MM.1S (cell line): ENCODE data around the gene DCTN1.

ENCODE experiments used
- DNase-seq: peaks from one replicate; pipeline ENCODE4 v3.0.0-alpha.2; 2015
- H2AFZ ChIP-seq: fragments of 300-600 bp; sonication (generic); 2 replicates; pipeline ENCODE4 v1.6.0; 2016; ENCODE audit warnings: antibody characterized with exemption, low read length
- H3F3A ChIP-seq: fragments of 300-600 bp; sonication (generic); 2 replicates; pipeline ENCODE4 v1.6.1; 2016; ENCODE audit warnings: mild to moderate bottlenecking, antibody characterized with exemption, low read length, moderate library complexity, mixed read lengths; ENCODE audit not compliant: insufficient read depth
- H3K27ac ChIP-seq: fragments of 300-600 bp; sonication (generic); 2 replicates; pipeline ENCODE4 v1.5.1; 2016; ENCODE audit warnings: mild to moderate bottlenecking, low read length
- H3K27me3 ChIP-seq: fragments of 300-600 bp; sonication (generic); replicated peaks from 2 replicates; pipeline ENCODE4 v1.6.0; 2016; ENCODE audit warnings: low read length; ENCODE audit not compliant: insufficient read depth
- H3K36me3 ChIP-seq: fragments of 300-600 bp; sonication (generic); replicated peaks from 2 replicates; pipeline ENCODE4 v1.6.1; 2016; ENCODE audit warnings: mild to moderate bottlenecking, low read length, mixed read lengths; ENCODE audit not compliant: insufficient read depth
- H3K4me1 ChIP-seq: fragments of 300-600 bp; sonication (generic); 2 replicates; pipeline ENCODE4 v1.6.1; 2016; ENCODE audit warnings: low read length, mixed read lengths
- H3K4me2 ChIP-seq: fragments of 300-600 bp; sonication (generic); 2 replicates; pipeline ENCODE4 v1.6.0; 2016; ENCODE audit warnings: low read depth, low read length
- H3K4me3 ChIP-seq: fragments of 300-600 bp; sonication (generic); 2 replicates; pipeline ENCODE4 v1.5.1; 2016; ENCODE audit warnings: low read length, mixed read lengths
- H3K79me2 ChIP-seq: fragments of 300-600 bp; sonication (generic); 2 replicates; pipeline ENCODE4 v1.6.1; 2016; ENCODE audit warnings: mixed run types, low read length, mixed read lengths
- H3K9ac ChIP-seq: fragments of 300-600 bp; sonication (generic); 2 replicates; pipeline ENCODE4 v1.6.1; 2016; ENCODE audit warnings: low read length, mixed read lengths
- H3K9me2 ChIP-seq: fragments of 300-600 bp; sonication (generic); replicated peaks from 2 replicates; pipeline ENCODE4 v1.6.1; 2016; ENCODE audit warnings: mild to moderate bottlenecking, low read length, mixed read lengths; ENCODE audit not compliant: insufficient read depth
- H3K9me3 ChIP-seq: fragments of 300-600 bp; sonication (generic); replicated peaks from 2 replicates; pipeline ENCODE4 v1.6.1; 2016; ENCODE audit warnings: mild to moderate bottlenecking, low read length, mixed read lengths; ENCODE audit not compliant: insufficient read depth
- H4K20me1 ChIP-seq: fragments of 300-600 bp; sonication (generic); 2 replicates; pipeline ENCODE4 v1.6.1; 2016; ENCODE audit warnings: mild to moderate bottlenecking, low read length, moderate library complexity, mixed read lengths; ENCODE audit not compliant: insufficient read depth
- EZH2 ChIP-seq: fragments of 300-600 bp; sonication (generic); optimal IDR thresholded peaks from 2 replicates; pipeline ENCODE3; 2017; ENCODE audit warnings: low read depth, mild to moderate bottlenecking, antibody characterized with exemption, low read length, mixed read lengths
- EZH2phosphoT487 ChIP-seq: fragments of 300-600 bp; sonication (generic); IDR thresholded peaks from 2 replicates; pipeline ENCODE4 v1.6.1; 2018; ENCODE audit warnings: antibody characterized with exemption, low read length
- TF ChIP-seq, protein P1 (sequence below): fragments of 300-600 bp; sonication (generic); IDR thresholded peaks from 2 replicates; pipeline ENCODE4 v1.5.1; 2016; ENCODE audit warnings: antibody characterized with exemption, low read length, mixed read lengths

The DCTN1 gene

DNA sequence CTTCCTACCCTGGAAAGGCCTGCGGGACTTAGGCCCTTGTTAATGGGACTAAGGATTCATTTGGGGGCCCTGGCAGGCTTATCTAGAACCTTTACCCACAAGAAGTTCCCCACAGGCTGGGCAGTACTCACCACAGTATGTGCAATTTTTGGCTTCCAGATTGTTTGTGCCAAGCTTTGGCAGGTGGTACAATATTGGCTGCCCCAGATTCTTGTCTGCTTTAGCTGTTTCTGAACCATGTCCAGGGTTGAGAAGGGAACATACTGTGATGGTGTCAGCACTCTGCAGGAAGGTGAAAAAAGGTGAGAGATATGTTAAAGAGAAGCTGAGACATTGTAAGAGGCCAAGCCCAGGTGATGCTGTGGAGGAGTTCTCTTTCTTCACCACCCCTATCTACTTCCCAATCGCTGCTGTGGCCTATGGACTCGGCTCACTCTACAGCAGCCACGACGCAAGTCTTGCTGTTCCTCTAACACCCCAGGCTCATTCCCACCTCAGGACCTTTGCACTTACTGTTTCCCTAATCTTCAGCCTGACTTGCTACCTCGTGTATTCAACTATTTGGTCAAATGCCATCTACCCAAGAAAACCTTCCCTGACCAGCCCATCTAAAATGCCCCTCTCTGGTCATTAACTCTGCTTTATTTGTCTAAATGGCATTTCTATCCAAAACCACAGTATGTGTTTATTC, 46.1 kb downstream of the DCTN1 start:
- no peak overlapping the region for H3K4me2 ChIP-seq
- no peaks in the 10 kb centered on the region for H3K9me3 ChIP-seq
- H3K4me3 ChIP-seq: no peak overlapping the region
- no peaks in the 10 kb centered on the region for H3K79me2 ChIP-seq
- no peaks in the 10 kb centered on the region for H3K4me1 ChIP-seq
- no peak overlapping the region for H2AFZ ChIP-seq
- no peaks in the 10 kb centered on the region for H3F3A ChIP-seq
- no peak overlapping the region for H3K9ac ChIP-seq
- H3K27me3 ChIP-seq: no peaks in the 10 kb centered on the region
- TF ChIP-seq, protein P1, sequence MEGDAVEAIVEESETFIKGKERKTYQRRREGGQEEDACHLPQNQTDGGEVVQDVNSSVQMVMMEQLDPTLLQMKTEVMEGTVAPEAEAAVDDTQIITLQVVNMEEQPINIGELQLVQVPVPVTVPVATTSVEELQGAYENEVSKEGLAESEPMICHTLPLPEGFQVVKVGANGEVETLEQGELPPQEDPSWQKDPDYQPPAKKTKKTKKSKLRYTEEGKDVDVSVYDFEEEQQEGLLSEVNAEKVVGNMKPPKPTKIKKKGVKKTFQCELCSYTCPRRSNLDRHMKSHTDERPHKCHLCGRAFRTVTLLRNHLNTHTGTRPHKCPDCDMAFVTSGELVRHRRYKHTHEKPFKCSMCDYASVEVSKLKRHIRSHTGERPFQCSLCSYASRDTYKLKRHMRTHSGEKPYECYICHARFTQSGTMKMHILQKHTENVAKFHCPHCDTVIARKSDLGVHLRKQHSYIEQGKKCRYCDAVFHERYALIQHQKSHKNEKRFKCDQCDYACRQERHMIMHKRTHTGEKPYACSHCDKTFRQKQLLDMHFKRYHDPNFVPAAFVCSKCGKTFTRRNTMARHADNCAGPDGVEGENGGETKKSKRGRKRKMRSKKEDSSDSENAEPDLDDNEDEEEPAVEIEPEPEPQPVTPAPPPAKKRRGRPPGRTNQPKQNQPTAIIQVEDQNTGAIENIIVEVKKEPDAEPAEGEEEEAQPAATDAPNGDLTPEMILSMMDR: no peak
- no peak for TF ChIP-seq EZH2
- no peak for TF ChIP-seq EZH2phosphoT487
- no peaks in the 10 kb centered on the region for H3K9me2 ChIP-seq
- H3K36me3 ChIP-seq: no peaks in the 10 kb centered on the region
- no peak overlapping the region for H3K27ac ChIP-seq
- no peaks in the 10 kb centered on the region for H4K20me1 ChIP-seq
- DNase-seq: no peak

DNA sequence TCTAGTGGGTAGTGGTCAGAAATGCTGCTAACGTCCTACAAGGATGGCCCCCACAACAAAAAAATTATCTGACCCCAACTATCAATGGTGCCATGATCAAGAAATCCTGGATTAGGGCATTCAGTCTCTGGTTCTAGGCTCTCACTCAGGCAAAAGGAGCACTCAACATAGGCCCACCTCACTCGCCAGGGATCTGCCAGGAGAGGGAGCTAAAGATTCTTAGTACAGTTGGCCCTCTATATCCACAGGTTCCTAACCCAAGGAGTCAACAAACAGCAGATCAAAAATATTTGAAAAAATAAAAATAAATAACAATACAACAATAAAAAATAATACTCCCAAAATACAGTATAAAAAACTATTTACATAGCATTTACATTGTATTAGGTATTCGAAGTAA, 46.9 kb downstream of the DCTN1 start:
- H3K9me2 ChIP-seq: no peaks in the 10 kb centered on the region
- no peak for TF ChIP-seq EZH2phosphoT487
- TF ChIP-seq EZH2: no peak
- TF ChIP-seq, protein P1: peak; percentile 30
- H3K27ac ChIP-seq: no peak overlapping the region
- peak; percentile 11 for DNase-seq
- H4K20me1 ChIP-seq: no peaks in the 10 kb centered on the region
- no peak overlapping the region for H3K9ac ChIP-seq
- H3K79me2 ChIP-seq: no peaks in the 10 kb centered on the region
- H3F3A ChIP-seq: no peaks in the 10 kb centered on the region
- H3K4me2 ChIP-seq: no peak overlapping the region
- no peak overlapping the region for H2AFZ ChIP-seq
- no peaks in the 10 kb centered on the region; the same call in 1 of the 2 replicates for H3K4me1 ChIP-seq
- H3K9me3 ChIP-seq: no peaks in the 10 kb centered on the region
- no peaks in the 10 kb centered on the region for H3K36me3 ChIP-seq
- no peak overlapping the region for H3K4me3 ChIP-seq
- H3K27me3 ChIP-seq: no peaks in the 10 kb centered on the region

DNA sequence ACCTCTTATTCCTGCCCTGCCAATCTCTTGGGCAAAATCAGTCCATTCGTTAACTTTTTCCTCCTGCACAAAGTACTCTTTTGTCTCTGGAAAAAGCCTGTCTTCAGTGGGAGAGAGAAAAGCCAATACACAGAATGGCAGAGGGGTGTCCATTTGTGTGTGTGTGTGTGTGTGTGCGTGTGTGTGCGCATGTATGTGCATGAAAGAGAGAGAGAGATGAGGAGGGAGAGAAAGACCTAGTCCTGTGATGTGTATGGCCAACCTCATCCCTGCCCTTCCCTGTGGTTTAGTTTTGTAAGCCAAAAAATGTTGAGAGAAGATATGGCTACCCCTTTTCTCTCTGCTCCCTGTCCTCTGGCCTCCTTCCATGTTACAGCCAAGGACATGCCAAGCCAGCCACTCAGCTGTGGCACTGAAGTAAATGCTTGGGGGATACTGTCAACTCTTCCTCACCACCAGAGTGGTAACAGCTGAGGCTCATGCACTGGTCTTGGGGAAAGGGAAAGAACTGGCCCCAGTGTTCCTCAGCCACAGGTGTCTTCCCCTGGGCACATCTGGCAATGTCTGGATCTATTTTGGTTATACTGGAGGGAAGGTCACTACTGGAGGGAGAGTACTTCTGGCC, 47.4 kb downstream of the DCTN1 start:
- H3K4me2 ChIP-seq: no peak overlapping the region
- DNase-seq: no peak
- H4K20me1 ChIP-seq: no peaks in the 10 kb centered on the region
- no peaks in the 10 kb centered on the region for H3K9me3 ChIP-seq
- TF ChIP-seq, protein P1: no peak
- no peak for TF ChIP-seq EZH2
- TF ChIP-seq EZH2phosphoT487: no peak
- H3F3A ChIP-seq: no peaks in the 10 kb centered on the region
- no peaks in the 10 kb centered on the region for H3K36me3 ChIP-seq
- no peaks in the 10 kb centered on the region for H3K9me2 ChIP-seq
- H3K79me2 ChIP-seq: no peaks in the 10 kb centered on the region
- H3K27ac ChIP-seq: no peak overlapping the region
- H3K4me3 ChIP-seq: no peak overlapping the region
- H3K4me1 ChIP-seq: no peaks in the 10 kb centered on the region; the same call in 1 of the 2 replicates
- H2AFZ ChIP-seq: no peak overlapping the region
- no peak overlapping the region for H3K9ac ChIP-seq
- no peaks in the 10 kb centered on the region for H3K27me3 ChIP-seq
